ENCODE measurements around the gene RBM17. TPM values are rescaled to one million over a fixed set of nuclear protein-coding genes. Genes with fewer than 3 reads are reported as not detected.

Gene RBM17
- total RNA-seq, 1 donor from 2014 or later: 33.2 TPM

GRCh38 chr10:6080417-6080973 lies 8.3 kb upstream of the RBM17 start:
- no peak for TF ChIP-seq CTCF (IDR thresholded peaks at IDR 0.05; ENCODE audit: insufficient read depth, low read length, severe bottlenecking)
- Histone ChIP-seq H3K36me3 (ENCODE audit: control insufficient read depth, insufficient read depth, low read length) (no peaks in the 10 kb centered on the region), H3K27me3 (ENCODE audit: control insufficient read depth, insufficient read depth, low read length) (no peaks in the 10 kb centered on the region), H3K4me3 (ENCODE audit: low read depth, low read length) (no peak overlapping the region)
- DNase-seq (ENCODE audit: low read depth) (no peak), FAIRE-seq (no peak)

- Histone ChIP-seq H3K27me3 (ENCODE audit: control insufficient read depth, insufficient read depth, low read length) (no peaks in the 10 kb centered on the region), H3K36me3 (ENCODE audit: control insufficient read depth, insufficient read depth, low read length) (no peaks in the 10 kb centered on the region), H3K4me3 (ENCODE audit: low read depth, low read length) (no peak overlapping the region)
- FAIRE-seq (no peak), DNase-seq (ENCODE audit: low read depth) (no peak)
- TF ChIP-seq CTCF (IDR thresholded peaks at IDR 0.05; ENCODE audit: insufficient read depth, low read length, severe bottlenecking): no peak
These were observed 6.1 kb upstream of the RBM17 start for GRCh38 chr10:6082496-6083395.

- no peak overlapping the region for H3K4me3 ChIP-seq (ENCODE audit: low read depth, low read length)
- H3K36me3 ChIP-seq (ENCODE audit: control insufficient read depth, insufficient read depth, low read length): no peaks in the 10 kb centered on the region
- no peaks in the 10 kb centered on the region for H3K27me3 ChIP-seq (ENCODE audit: control insufficient read depth, insufficient read depth, low read length)
- no peak for TF ChIP-seq CTCF (IDR thresholded peaks at IDR 0.05; ENCODE audit: insufficient read depth, low read length, severe bottlenecking)
- peak; percentile 23 for FAIRE-seq
- peak; percentile 18 for DNase-seq (ENCODE audit: low read depth)
These were observed 5.0 kb upstream of the RBM17 start for GRCh38 chr10:6083523-6084475.

- TF ChIP-seq CTCF (IDR thresholded peaks at IDR 0.05; ENCODE audit: insufficient read depth, low read length, severe bottlenecking): peak; percentile 96
- Histone ChIP-seq H3K36me3 (ENCODE audit: control insufficient read depth, insufficient read depth, low read length) (no peaks in the 10 kb centered on the region), H3K27me3 (ENCODE audit: control insufficient read depth, insufficient read depth, low read length) (no peaks in the 10 kb centered on the region), H3K4me3 (ENCODE audit: low read depth, low read length) (no peak overlapping the region)
- DNase-seq (ENCODE audit: low read depth) (peak; percentile 70), FAIRE-seq (no peak)
These were observed 2.2 kb upstream of the RBM17 start for GRCh38 chr10:6086375-6087233.

All from bronchial epithelial cell (primary cell).